Endothelial cell of umbilical vein (primary cell): Measurements from ENCODE around the gene SCN9A. TPM values are rescaled to one million over a fixed set of nuclear protein-coding genes. Genes with fewer than 3 reads are reported as not detected.

ENCODE experiments used
- BruUV-seq: library from RNA; stranded (reverse); fragments of 400-500 nt; replicated peaks from 2 replicates; lab custom pipeline; 2021; lab: Mats Ljungman, UMichigan
- CTCF ChIA-PET: fragments of 300-600, 350-600 bp; sonication (Branson Sonifier 250); formaldehyde crosslinking; loops from one replicate; lab custom pipeline; 2021; ENCODE audit warnings: antibody characterized with exemption, inconsistent platforms; lab: Charles Lee
- POLR2A ChIA-PET: fragments of 300-600, 350-600 bp; sonication (Branson Sonifier 250); formaldehyde crosslinking; loops from one replicate; lab custom pipeline; 2021; ENCODE audit warnings: antibody characterized with exemption, inconsistent platforms; lab: Charles Lee
- DNase-seq: peaks from one replicate; pipeline ENCODE4 v3.0.0-alpha.2; 2011; ENCODE audit warnings: low read depth, low spot score
- FAIRE-seq: peaks from 2 replicates; lab custom pipeline; 2011; peaks lifted over from hg19 to GRCh38; lab: Jason Lieb, UNC
- H2AFZ ChIP-seq: 2 replicates; pipeline ENCODE4 v1.6.0; 2012; ENCODE audit warnings: low read depth, low read length, control low read depth, inconsistent platforms
- H3K27ac ChIP-seq: 2 replicates; pipeline ENCODE4 v1.5.1; 2011; ENCODE audit warnings: low read depth, mild to moderate bottlenecking, control low read depth, low read length, moderate library complexity; ENCODE audit not compliant: insufficient read depth
- H3K27me3 ChIP-seq, 2 experiments: 2 replicates each; pipeline versions ENCODE4 v1.6.0 to v1.6.1; 2011; ENCODE audit warnings: low read length in 2 of 2, mixed read lengths in 1 of 2; ENCODE audit not compliant: control insufficient read depth in 2 of 2, insufficient read depth in 2 of 2
- H3K36me3 ChIP-seq, 2 experiments: 2 replicates in 1 of 2; 3 replicates in 1 of 2; pipeline ENCODE4 v1.5.1; 2011; ENCODE audit warnings: low read length in 2 of 2, mild to moderate bottlenecking in 1 of 2, moderate library complexity in 1 of 2; ENCODE audit not compliant: control insufficient read depth in 2 of 2, insufficient read depth in 2 of 2; ENCODE audit errors: extremely low read depth in 1 of 2
- H3K4me1 ChIP-seq: 3 replicates; pipeline ENCODE4 v1.5.1; 2011; ENCODE audit warnings: mild to moderate bottlenecking, low read length; ENCODE audit not compliant: control insufficient read depth, insufficient read depth; ENCODE audit errors: extremely low read depth
- H3K4me2 ChIP-seq: 2 replicates; pipeline ENCODE4 v1.6.1; 2011; ENCODE audit warnings: low read length, control low read depth, mixed read lengths; ENCODE audit not compliant: insufficient read depth
- H3K4me3 ChIP-seq, 3 experiments: fragments of 200-600 bp in 1 of 3; sonication (generic), shearing (Covaris generic) in 1 of 3; replicated peaks in 1 of 3; 2 replicates each; pipeline ENCODE4 v1.5.1; 2011 to 2016; ENCODE audit warnings: control low read depth in 3 of 3, low read length in 3 of 3, mild to moderate bottlenecking in 2 of 3, inconsistent platforms in 1 of 3, low read depth in 1 of 3, moderate library complexity in 1 of 3; ENCODE audit not compliant: insufficient read depth in 1 of 3
- H3K79me2 ChIP-seq: 2 replicates; pipeline ENCODE4 v1.6.0; 2012; ENCODE audit warnings: low read length, inconsistent platforms; ENCODE audit not compliant: control insufficient read depth, insufficient read depth
- H3K9ac ChIP-seq: replicated peaks from 2 replicates; pipeline ENCODE3; 2011; ENCODE audit warnings: low read length, control low read depth; ENCODE audit not compliant: insufficient read depth; ENCODE audit errors: extremely low read depth
- H3K9me1 ChIP-seq: replicated peaks from 3 replicates; pipeline ENCODE4 v1.6.0; 2011; ENCODE audit warnings: mild to moderate bottlenecking, low read length; ENCODE audit not compliant: control insufficient read depth, insufficient read depth; ENCODE audit errors: extremely low read depth
- H3K9me3 ChIP-seq: replicated peaks from 2 replicates; pipeline ENCODE4 v1.5.1; 2012; ENCODE audit warnings: low read length, inconsistent platforms; ENCODE audit not compliant: control insufficient read depth, insufficient read depth
- H4K20me1 ChIP-seq: replicated peaks from 2 replicates; pipeline ENCODE3; 2011; ENCODE audit warnings: mild to moderate bottlenecking, low read length; ENCODE audit not compliant: control insufficient read depth, insufficient read depth; ENCODE audit errors: extremely low read depth
- EZH2 ChIP-seq: IDR thresholded peaks from 2 replicates; pipeline ENCODE4 v1.6.1; 2012; ENCODE audit warnings: borderline replicate concordance, low read depth, mild to moderate bottlenecking, moderate library complexity, low read length, inconsistent platforms; ENCODE audit not compliant: severe bottlenecking
- FOS ChIP-seq: IDR thresholded peaks from 2 replicates; pipeline ENCODE4 v1.6.1; 2011; ENCODE audit warnings: mild to moderate bottlenecking, low read length, moderate library complexity, borderline replicate concordance; ENCODE audit not compliant: insufficient read depth
- GATA2 ChIP-seq: IDR thresholded peaks from 2 replicates; pipeline ENCODE4 v1.7.0; 2011; ENCODE audit warnings: low read depth, mild to moderate bottlenecking, moderate library complexity, mixed read lengths, low read length; ENCODE audit not compliant: insufficient read length, insufficient read depth
- JUN ChIP-seq: IDR thresholded peaks from 2 replicates; pipeline ENCODE4 v1.6.1; 2011; ENCODE audit warnings: borderline replicate concordance, low read depth; ENCODE audit not compliant: insufficient read length, insufficient read depth
- MAX ChIP-seq: IDR thresholded peaks from 2 replicates; pipeline ENCODE4 v1.6.1; 2011; ENCODE audit not compliant: insufficient read depth, insufficient read length
- MYC ChIP-seq: IDR thresholded peaks from one replicate; pipeline ENCODE4 v1.6.1; 2011; ENCODE audit warnings: mild to moderate bottlenecking, low read depth, low read length
- POLR2A ChIP-seq: IDR thresholded peaks from 2 replicates; pipeline ENCODE4 v1.6.1; 2012; ENCODE audit warnings: low read depth, mild to moderate bottlenecking, control low read depth, low read length
- POLR2AphosphoS5 ChIP-seq: IDR thresholded peaks from 2 replicates; pipeline ENCODE4 v1.6.1; 2012; ENCODE audit warnings: low read depth, mild to moderate bottlenecking, control low read depth, low read length, moderate library complexity; ENCODE audit not compliant: insufficient read depth
- dilution Hi-C: fragments of 300-500 bp; cut with MboI; formaldehyde crosslinking; loops from one replicate; pipeline ENCODE4 v1.15.0; 2019; ENCODE audit warnings: low sequenced_read_pairs; ENCODE audit not compliant: extremely low pct_ligation_motif_present
- intact Hi-C: fragments of 100-400 bp; cut with micrococcal nuclease; formaldehyde crosslinking; loops from one replicate; pipeline ENCODE4 v1.10.0; 2022
- polyA plus RNA-seq, 4 experiments: library from polyadenylated mRNA; depleted of rRNA in 3 of 4; stranded (reverse) in 3 of 4; unstranded in 1 of 4; fragments of >200 nt; gene quantifications; 2 replicates each; pipeline versions ENCODE4 v1.2.1 to v1.2.3, GENCODE V29; 2011 to 2012; ENCODE audit warnings: missing spikeins in 1 of 4
- total RNA-seq: library from RNA; stranded (reverse); gene quantifications from 2 replicates; pipeline ENCODE4 v1.2.3, GENCODE V29; 2021
- TF ChIP-seq, protein P1 (sequence below), 2 donors: IDR thresholded peaks; 1 replicate in 1 of 2; 2 replicates in 1 of 2; pipeline ENCODE4 v1.5.1; 2011; ENCODE audit warnings: low read length in 2 of 2, mild to moderate bottlenecking in 2 of 2, moderate library complexity in 2 of 2, control low read depth in 1 of 2, inconsistent platforms in 1 of 2, low read depth in 1 of 2; ENCODE audit not compliant: insufficient read depth in 1 of 2; ENCODE audit errors: extremely low read depth in 1 of 2

Gene SCN9A
- total and polyA plus RNA-seq, 2 donors (not counting 3 experiments of a cell fraction or from before 2014, with no cell fraction given), result 0.88 to 1.6 TPM

GRCh38 chr2:166373105-166373504 is 2.6 kb downstream of the SCN9A start:
- dilution Hi-C loops (no loop called here), intact Hi-C loops (no loop called here)
- H3K79me2 ChIP-seq, result no peaks in the 10 kb centered on the region
- H3K4me2 ChIP-seq, result no peak overlapping the region
- H3K4me1 ChIP-seq, result peaks cover 10% of the 10 kb centered on the region
- no peak overlapping the region for H3K27ac ChIP-seq
- H3K36me3 ChIP-seq, result no peaks in the 10 kb centered on the region
- H3K27me3 ChIP-seq, result peaks cover 2% of the 10 kb centered on the region in 2 experiments
- H3K9ac ChIP-seq, result no peak overlapping the region
- H3K4me3 ChIP-seq, result no peak overlapping the region
- H3K9me3 ChIP-seq, result no peaks in the 10 kb centered on the region
- BruUV-seq, result no TSS peak
- H4K20me1 ChIP-seq, result no peaks in the 10 kb centered on the region
- ChIA-PET POLR2A (no interaction called here), CTCF (interaction anchor here (4.4 kb wide), 1 partner anchor 12 kb away, joined by 28 read pairs; no protein-coding TSS in a partner anchor)
- H2AFZ ChIP-seq, result no peak overlapping the region
- H3K9me1 ChIP-seq, result no peaks in the 10 kb centered on the region
- no peak for TF ChIP-seq GATA2
- no peak for TF ChIP-seq MYC
- TF ChIP-seq POLR2AphosphoS5, result no peak
- no peak for TF ChIP-seq MAX
- TF ChIP-seq EZH2, result no peak
- no peak for TF ChIP-seq FOS
- TF ChIP-seq, protein P1, sequence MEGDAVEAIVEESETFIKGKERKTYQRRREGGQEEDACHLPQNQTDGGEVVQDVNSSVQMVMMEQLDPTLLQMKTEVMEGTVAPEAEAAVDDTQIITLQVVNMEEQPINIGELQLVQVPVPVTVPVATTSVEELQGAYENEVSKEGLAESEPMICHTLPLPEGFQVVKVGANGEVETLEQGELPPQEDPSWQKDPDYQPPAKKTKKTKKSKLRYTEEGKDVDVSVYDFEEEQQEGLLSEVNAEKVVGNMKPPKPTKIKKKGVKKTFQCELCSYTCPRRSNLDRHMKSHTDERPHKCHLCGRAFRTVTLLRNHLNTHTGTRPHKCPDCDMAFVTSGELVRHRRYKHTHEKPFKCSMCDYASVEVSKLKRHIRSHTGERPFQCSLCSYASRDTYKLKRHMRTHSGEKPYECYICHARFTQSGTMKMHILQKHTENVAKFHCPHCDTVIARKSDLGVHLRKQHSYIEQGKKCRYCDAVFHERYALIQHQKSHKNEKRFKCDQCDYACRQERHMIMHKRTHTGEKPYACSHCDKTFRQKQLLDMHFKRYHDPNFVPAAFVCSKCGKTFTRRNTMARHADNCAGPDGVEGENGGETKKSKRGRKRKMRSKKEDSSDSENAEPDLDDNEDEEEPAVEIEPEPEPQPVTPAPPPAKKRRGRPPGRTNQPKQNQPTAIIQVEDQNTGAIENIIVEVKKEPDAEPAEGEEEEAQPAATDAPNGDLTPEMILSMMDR (IDR thresholded peaks at IDR 0.05; ENCODE audit: extremely low read depth in 1 of 2, insufficient read depth in 1 of 2, low read depth in 1 of 2, low read length in 2 of 2), result no peak
- TF ChIP-seq POLR2A, result no peak
- no peak for TF ChIP-seq JUN
- no peak for FAIRE-seq
- no peak for DNase-seq
